Ascending aorta (tissue), 2 donors: ENCODE results near the gene CCDC150. TPM values are rescaled to one million over a fixed set of nuclear protein-coding genes. Genes with fewer than 3 reads are reported as not detected.
"Not testable (repeated sequence)": the region's sequence is repeated elsewhere in the genome, so short reads cannot be mapped to it uniquely, and the experiment has no call there.

ENCODE experiments used
- DNase-seq, 2 donors: peaks; one replicate each; pipeline ENCODE4 v3.0.0-alpha.2; 2019; ENCODE audit warnings: low spot score in 2 of 2
- H3K27ac ChIP-seq, 2 donors: fragments of 200-600 bp; sonication (generic); one replicate each; pipeline ENCODE4 v1.5.1; 2016 to 2017; ENCODE audit warnings: mild to moderate bottlenecking in 1 of 2
- H3K27me3 ChIP-seq: fragments of 200-600 bp; sonication (generic); one replicate; pipeline ENCODE4 v1.5.1; 2017
- H3K36me3 ChIP-seq, 2 donors: fragments of 200-600 bp; sonication (generic); one replicate each; pipeline ENCODE4 v1.5.1; 2016
- H3K4me1 ChIP-seq, 2 donors: fragments of 200-600 bp; sonication (generic); one replicate each; pipeline ENCODE4 v1.5.1; 2016 to 2017; ENCODE audit warnings: mild to moderate bottlenecking in 1 of 2
- H3K4me3 ChIP-seq, 2 donors: fragments of 200-600 bp; sonication (generic); one replicate each; pipeline ENCODE4 v1.5.1; 2016 to 2017; ENCODE audit warnings: mild to moderate bottlenecking in 1 of 2
- H3K9me3 ChIP-seq, 2 donors: fragments of 200-600 bp; sonication (generic); one replicate each; pipeline ENCODE4 v1.5.1; 2016
- intact Hi-C: fragments of 100-400 bp; cut with DNase I; formaldehyde crosslinking; loops from one replicate; pipeline ENCODE4 v1.15.1; 2023
- total RNA-seq: library from RNA; depleted of rRNA; stranded (reverse); fragments of >200 nt; gene quantifications from one replicate; pipeline ENCODE4 v1.1.0, GENCODE V29; 2016
- TF ChIP-seq, protein P1 (sequence below), 3 experiments: fragments of 200-600 bp in 2 of 3; fragments of 450-650 bp in 1 of 3; sonication (generic) in 2 of 3; IDR thresholded peaks; one replicate each; pipeline ENCODE4 v1.5.1; 2016 to 2019; ENCODE audit warnings: antibody characterized with exemption in 3 of 3, mild to moderate bottlenecking in 1 of 3, moderate library complexity in 1 of 3

The CCDC150 gene
- total RNA-seq, 1 donor from 2014 or later: 7.1 TPM

DNA sequence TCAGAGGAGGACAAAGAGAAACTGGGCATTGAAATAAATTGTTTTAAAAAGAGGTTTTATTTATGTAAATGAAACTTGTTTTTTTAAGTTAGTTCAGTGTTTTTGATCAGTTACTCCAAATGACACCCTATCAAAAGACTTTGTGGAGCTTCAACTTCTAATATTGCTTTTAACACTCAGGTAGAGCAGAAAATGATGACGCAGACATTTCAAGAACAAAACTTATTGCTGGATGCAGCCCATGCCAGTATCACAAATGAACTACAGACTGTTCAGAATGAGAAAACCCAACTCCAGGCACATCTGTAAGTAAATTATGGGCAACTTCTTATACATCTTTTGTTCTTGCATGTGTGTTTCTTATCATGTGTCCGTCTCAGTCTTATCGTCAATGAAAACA, 36.4 kb downstream of the CCDC150 start:
- Histone ChIP-seq H3K27ac (no peak overlapping the region), H3K36me3 (no peaks in the 10 kb centered on the region), H3K4me1 (no peaks in the 10 kb centered on the region), H3K9me3 (no peaks in the 10 kb centered on the region), H3K4me3 (no peak overlapping the region), H3K27me3 (no peaks in the 10 kb centered on the region)
- TF ChIP-seq, protein P1, sequence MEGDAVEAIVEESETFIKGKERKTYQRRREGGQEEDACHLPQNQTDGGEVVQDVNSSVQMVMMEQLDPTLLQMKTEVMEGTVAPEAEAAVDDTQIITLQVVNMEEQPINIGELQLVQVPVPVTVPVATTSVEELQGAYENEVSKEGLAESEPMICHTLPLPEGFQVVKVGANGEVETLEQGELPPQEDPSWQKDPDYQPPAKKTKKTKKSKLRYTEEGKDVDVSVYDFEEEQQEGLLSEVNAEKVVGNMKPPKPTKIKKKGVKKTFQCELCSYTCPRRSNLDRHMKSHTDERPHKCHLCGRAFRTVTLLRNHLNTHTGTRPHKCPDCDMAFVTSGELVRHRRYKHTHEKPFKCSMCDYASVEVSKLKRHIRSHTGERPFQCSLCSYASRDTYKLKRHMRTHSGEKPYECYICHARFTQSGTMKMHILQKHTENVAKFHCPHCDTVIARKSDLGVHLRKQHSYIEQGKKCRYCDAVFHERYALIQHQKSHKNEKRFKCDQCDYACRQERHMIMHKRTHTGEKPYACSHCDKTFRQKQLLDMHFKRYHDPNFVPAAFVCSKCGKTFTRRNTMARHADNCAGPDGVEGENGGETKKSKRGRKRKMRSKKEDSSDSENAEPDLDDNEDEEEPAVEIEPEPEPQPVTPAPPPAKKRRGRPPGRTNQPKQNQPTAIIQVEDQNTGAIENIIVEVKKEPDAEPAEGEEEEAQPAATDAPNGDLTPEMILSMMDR (IDR thresholded peaks at IDR 0.05): no peak
- no peak for DNase-seq
- intact Hi-C loops: no loop called here

DNA sequence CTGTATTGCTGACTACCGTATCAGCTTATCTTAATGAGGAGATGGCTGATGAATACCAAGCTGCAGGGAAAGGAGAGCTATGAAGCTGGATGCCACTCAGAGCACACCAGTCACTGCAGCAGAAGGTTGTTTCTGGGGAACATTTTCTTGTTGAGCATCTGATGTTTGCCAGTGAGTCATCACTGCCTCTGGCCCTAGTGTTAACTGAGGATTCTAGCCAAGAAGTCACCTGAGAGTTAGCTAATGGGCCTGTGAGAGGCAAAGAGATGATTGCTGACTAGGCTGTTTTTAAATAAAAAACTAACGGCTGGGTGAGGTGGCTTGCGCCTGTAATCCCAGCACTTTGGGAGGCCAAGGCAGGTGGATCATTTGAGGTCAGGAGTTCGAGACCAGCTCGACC, 37.9 kb downstream of the CCDC150 start:
- H3K4me3 ChIP-seq: no peak overlapping the region
- no peaks in the 10 kb centered on the region for H3K36me3 ChIP-seq
- TF ChIP-seq, protein P1 (IDR thresholded peaks at IDR 0.05): no peak

DNA sequence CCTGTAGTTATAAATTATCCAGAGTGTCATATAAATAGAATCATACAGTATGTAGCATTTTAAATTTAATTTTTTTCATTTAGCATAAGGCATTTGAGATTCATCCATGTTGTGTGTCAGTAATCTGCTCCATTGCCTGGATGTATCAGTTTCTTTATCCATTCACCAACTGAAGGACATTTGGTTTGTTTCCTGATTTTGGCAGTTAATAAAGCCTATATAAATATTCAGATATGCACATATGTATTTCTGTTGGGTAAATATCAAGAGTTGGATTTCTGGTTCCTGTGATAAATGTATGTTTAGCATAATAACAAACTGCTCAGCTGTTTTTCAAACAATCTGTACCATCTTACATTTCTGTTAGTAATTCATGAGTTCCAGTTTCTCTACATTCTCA, 39.9 kb downstream of the CCDC150 start:
- intact Hi-C loops: no loop called here
- H3K27me3 ChIP-seq: no peaks in the 10 kb centered on the region
- DNase-seq: no peak
- peaks cover 0 to 6% of the 10 kb centered on the region in 2 donors for H3K9me3 ChIP-seq
- H3K4me1 ChIP-seq: no peaks in the 10 kb centered on the region
- TF ChIP-seq, protein P1 (IDR thresholded peaks at IDR 0.05): no peak
- no peak overlapping the region for H3K27ac ChIP-seq
- no peak overlapping the region for H3K4me3 ChIP-seq
- no peaks in the 10 kb centered on the region for H3K36me3 ChIP-seq

More for the DNA sequence above, 37.9 kb downstream of the CCDC150 start:
- Histone ChIP-seq H3K4me1 (no peaks in the 10 kb centered on the region), H3K27ac (no peak overlapping the region), H3K27me3 (no peaks in the 10 kb centered on the region), H3K9me3 (no peaks in the 10 kb centered on the region)
- no peak for DNase-seq
- intact Hi-C loops: no loop called here

DNA sequence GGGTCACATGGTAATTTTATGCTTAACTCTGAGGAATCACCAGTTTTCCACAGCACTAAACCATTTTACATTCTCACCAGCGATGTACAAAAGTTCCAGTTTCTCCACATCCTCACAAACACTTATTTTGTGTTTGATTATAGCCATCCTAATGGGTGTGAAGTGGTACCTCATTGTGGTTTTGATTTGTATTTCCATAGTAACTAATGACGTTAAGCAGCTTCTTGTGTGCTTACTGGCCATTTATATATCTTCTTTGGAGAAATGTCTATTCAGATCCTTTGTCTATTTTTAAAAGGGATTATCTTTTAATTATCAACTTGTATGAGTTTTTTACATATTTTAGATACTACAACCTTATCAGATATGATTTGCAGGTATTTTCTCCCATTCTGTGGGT, 42.0 kb downstream of the CCDC150 start:
- peaks cover 4 to 25% of the 10 kb centered on the region in 2 donors for H3K9me3 ChIP-seq
- no peaks in the 10 kb centered on the region for H3K36me3 ChIP-seq
- intact Hi-C loops: no loop called here
- H3K4me1 ChIP-seq: no peaks in the 10 kb centered on the region
- H3K27ac ChIP-seq: no peak overlapping the region
- no peaks in the 10 kb centered on the region for H3K27me3 ChIP-seq
- TF ChIP-seq, protein P1 (IDR thresholded peaks at IDR 0.05): no peak
- DNase-seq: no peak
- no peak overlapping the region for H3K4me3 ChIP-seq

DNA sequence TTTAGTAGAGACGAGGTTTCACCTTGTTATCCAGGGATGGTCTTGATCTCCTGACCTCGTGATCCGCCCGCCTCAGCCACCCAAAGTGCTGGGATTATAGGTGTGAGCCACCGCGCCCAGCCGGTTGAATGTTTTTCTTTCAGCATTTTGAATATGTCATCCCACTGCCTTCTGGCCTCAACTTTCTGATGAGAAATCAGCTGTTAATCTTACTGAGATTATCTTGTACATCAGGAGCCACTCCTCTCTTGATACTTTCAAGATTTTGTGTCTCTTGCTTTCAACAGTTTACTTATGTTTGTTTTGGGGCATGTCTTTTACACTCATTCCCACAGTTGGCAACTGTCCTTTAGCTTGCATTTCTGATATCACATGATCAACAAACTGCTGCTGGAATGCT, 46.3 kb downstream of the CCDC150 start:
- DNase-seq: no peak
- Histone ChIP-seq H3K27ac (no peak overlapping the region), H3K4me1 (no peaks in the 10 kb centered on the region), H3K9me3 (peaks cover 4 to 25% of the 10 kb centered on the region in 2 donors), H3K4me3 (no peak overlapping the region), H3K36me3 (no peaks in the 10 kb centered on the region), H3K27me3 (no peaks in the 10 kb centered on the region)
- intact Hi-C loops: no loop called here
- TF ChIP-seq, protein P1 (IDR thresholded peaks at IDR 0.05): no peak

DNA sequence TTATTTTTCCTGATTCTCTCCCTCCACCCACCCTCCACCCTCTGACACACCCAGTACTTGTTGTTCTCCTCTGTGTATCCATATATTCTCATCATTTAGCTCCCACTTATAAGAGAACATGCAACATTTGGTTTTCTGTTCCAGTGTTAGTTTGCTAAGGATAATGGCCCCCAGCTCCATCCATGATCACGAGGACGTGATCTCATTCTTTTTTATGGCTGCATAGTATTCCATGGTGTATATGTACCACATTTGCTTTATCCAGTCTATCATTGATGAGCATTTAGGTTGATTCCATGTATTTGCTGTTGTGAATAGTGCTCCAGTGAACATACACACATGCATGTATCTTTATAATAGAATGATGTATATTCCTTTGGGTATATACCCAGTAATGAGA, 47.2 kb downstream of the CCDC150 start:
- H3K4me3 ChIP-seq, DNase-seq, H3K27me3 ChIP-seq, H3K4me1 ChIP-seq, H3K36me3 ChIP-seq, H3K27ac ChIP-seq, intact Hi-C loops: not testable (repeated sequence)
- H3K9me3 ChIP-seq: peaks cover 4 to 25% of the 10 kb centered on the region in 2 donors
